IPS-NIHi7 (cell line): Measurements from ENCODE around the gene CCDC188.

Experiments
- DNase-seq: peaks from one replicate; pipeline ENCODE4 v3.0.0; 2012; ENCODE audit warnings: mixed read lengths; ENCODE audit errors: extremely low spot score

The CCDC188 gene

DNA sequence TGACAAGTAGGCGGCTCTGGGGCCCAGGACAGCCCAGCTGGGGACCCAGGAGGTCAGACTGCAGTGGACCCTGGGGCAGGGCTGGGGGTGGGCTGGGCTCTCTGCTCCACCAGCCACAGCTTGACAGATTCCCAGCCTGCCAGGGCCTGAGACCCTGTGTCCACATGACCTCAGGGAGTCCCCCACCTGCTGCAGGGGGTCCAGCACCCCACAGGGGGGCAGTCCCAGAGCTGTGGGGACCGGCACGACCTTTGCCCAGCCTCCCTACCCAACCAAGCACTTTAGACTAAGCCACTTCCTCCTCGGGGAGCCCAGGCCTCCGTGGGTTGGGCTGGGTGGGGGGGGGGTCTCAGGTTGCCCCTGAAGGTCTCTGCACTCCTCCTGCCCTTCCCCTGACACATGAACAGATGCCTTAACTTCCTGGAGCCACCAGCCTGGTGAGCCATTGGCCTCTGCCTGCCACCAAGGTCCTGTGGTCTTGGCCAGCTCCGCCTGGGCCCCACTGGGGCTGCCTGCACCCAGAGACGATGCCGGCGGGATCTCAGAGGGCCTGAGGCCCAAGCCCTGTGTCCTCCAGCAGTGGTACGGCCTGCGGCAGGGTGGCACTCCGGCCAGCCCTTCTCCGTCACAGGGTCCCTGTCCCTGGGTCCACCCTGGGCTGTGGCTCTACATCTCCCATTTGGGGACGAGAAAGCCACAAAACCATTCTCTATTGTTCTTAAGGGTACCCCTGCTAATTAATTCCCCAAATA, 3.4 kb downstream of the CCDC188 start:
- DNase-seq: no peak

DNA sequence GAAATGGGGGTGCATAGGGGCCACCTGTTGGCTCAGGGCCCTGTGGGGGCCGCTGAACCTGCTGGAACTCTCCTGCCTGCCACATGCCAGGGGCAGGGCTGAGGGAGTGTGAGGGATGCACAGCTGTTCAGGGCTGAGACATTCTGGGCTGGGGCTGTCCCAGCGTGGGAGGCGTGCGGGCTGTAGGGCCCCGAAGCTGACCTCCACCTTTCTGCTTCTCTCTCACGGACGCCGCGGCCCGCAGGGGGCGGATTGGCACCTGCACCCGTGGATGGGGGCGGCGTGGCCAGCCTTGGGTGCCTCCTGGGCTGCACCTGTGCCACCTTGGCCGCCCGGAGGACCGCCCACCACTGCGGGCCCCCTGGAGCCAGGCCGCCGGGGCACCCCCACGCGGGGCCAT, 4.1 kb downstream of the CCDC188 start:
- DNase-seq: no peak

DNA sequence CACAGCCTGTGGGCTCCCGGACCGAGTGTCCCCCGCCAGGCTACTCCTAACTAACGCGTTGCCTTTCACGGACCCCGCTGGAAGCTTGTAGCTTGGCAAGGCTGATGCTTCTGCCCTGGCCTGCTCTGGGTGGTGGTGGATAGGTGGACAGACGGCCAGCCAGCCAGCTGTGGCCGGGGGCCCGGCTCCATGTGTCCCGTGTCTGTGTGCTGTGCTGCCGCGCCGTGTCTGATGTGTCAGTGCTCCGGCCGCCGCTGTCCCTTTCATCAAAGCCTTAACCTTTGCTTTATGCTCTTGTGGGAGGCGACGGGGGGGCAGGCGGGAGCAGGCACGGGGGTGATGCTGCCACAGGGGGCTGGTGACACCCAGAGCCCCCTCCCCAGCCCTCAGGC, 5.0 kb downstream of the CCDC188 start:
- no peak for DNase-seq

DNA sequence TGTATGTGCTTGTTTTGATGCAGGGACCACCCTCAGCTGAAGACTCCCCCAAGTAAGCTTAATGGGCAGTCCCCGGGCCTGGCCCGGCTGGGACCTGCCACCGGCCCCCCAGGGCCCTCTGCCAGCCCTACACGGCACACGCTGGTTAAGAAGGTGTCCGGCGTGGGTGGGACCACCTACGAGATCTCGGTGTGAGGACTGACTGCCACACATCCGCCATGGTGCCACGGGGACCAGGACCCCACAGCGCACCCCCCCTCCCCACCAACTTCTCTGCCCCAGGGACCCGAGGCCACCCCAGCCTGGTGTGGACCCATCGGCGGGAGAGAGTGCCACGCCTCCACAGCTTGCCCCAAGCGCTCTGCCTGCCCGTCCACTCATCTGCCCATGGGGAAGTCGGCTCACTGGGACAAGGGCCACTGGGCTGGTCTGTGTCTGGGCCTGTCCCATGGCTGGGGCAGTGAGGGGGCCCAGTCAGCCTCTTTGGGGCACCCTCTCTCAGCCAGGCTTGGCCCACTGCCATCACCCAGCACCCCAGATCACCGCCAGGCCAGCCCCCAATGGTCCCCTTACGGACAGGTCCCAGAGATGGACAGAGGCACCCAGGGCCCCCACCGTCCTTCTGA, 5.5 kb downstream of the CCDC188 start:
- no peak for DNase-seq

DNA sequence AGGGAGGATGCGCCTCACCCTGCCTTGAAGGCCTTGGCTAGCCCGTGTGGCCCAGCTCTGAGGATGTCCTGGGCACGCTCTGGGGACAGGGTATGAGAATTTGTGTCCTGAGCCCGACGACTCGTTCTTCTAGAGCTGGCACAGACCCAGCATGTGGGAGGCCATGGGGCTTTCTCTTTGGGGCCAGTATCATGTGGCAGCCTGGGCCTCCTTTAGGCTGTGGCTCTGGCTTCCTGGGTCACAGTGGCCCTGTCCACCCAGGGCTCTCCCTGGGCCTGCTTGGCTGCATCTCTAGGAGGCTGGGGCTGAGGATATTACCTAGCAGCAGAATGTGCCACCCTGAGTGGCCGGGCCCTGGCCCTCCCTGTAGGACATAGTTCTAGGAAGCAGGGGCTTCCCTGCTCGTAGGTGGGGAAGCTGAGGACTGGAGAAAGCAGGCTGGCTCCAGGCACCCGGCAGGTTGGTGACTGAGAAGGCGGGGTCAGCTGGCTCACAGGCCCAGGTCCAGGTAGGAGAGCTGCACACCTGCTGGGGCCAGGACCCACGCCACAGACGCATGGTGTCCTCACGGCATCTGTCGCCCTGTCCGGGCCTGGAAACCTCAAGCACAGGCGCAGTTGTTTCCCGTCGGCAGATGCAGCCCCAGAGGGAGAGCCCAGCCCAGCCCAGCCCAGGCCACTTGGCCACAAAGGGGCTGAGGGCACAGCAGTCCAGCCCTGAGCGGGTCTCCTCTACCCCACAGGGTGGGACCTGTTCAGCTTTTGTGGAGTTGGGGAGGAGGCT, 6.8 kb downstream of the CCDC188 start:
- DNase-seq: no peak

DNA sequence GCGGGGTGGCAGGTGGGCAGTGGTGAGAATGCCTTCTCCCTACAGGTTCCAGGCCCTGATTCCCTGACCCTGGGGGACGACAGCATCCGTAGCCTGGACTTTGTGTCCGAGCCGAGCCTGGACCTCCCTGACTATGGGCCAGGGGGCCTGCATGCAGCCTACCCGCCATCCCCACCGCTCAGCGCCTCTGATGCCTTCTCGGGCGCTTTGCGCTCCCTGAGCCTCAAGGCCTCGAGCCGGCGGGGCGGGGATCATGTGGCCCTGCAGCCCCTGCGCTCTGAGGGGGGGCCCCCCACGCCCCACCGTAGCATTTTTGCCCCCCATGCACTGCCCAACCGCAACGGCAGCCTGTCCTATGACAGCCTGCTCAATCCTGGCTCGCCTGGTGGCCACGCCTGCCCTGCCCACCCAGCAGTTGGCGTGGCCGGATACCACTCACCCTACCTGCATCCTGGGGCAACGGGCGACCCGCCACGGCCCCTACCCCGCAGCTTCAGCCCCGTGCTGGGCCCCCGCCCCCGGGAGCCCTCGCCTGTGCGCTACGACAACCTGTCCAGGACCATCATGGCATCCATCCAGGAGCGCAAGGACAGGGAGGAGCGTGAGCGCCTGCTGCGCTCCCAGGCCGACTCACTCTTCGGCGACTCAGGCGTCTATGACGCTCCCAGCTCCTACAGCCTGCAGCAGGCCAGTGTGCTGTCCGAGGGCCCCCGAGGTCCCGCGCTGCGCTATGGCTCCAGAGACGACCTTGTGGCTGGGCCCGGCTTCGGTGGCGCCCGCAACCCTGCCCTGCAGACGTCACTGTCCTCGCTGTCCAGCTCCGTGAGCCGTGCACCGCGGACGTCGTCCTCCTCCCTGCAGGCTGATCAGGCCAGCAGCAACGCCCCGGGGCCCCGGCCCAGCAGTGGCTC, 7.9 kb downstream of the CCDC188 start:
- DNase-seq: no peak

DNA sequence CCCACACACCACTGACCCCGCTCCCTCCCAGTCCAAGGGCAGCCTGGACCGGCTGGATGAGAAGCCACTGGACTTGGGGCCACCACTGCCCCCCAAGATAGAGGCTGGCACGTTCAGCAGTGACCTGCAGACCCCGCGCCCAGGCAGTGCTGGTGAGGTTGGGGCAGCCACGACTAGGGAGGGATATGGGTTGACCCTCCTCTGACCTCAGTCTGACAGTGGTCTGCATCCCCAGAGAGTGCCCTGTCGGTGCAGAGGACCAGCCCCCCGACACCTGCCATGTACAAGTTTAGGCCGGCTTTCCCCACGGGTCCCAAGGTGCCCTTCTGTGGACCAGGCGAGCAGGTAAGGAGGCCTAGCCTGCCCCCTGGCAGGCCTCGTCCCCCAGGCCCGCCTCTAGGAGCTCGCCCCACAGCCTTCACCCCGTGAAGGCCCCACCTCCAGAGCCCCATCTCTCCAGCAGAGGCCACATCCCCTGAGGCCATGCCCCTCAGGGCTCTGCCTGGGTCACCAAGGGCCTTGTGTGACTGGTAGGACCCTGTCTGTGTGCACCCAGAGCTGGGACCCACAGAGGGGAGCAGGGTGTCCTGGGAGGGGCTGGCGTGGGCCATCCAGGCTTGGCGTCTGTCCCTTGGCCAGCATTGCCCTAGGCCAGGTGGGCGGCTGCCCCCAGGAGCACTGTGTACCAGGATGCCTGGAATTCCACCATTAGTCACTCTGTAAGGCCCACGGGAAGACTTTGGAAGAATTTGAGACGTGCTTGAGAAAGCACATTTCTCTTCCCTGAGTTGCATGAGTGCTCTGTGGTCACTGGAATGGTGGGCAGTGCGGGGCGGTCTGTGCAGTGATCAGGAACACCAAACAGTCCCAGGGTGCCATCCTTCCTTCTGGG, 9.4 kb downstream of the CCDC188 start:
- no peak for DNase-seq

DNA sequence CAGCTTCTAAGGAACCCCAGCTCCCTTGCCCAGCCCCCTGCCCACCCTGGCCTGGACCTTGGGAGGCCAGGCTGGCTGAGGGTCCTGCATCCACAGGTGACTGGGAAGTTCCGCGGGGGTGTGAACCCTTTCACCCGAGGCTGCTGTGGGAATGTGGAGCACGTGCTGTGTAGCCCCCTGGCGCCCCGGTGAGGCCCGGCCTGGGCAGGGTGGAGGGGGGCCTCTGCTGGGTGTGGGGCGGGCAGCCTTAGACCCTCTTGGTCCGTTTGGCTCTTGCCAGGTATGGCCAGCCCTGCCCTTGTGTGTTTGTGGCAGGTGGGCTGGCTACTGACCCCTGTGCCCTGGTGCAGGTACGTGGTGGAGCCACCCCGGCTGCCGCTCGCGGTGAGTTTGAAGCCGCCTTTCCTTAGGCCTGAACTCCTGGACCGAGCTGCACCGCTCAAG, 10.3 kb downstream of the CCDC188 start:
- DNase-seq: no peak

DNA sequence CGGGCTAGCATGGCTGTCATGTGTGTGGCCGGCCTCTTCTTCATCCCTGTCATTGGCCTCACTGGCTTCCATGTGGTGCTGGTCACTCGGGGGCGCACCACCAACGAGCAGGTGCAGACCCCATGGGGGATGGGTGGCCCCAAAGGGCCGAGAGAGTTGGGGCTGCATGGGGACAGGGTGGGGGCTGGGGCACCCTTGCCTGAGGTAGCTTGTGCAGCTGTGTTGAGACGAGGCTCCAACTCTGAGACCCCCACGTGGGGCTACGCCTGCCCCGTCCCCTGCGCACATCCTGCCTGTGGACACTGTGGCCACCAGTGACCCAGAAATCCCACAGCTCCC, 10.8 kb downstream of the CCDC188 start:
- no peak for DNase-seq

DNA sequence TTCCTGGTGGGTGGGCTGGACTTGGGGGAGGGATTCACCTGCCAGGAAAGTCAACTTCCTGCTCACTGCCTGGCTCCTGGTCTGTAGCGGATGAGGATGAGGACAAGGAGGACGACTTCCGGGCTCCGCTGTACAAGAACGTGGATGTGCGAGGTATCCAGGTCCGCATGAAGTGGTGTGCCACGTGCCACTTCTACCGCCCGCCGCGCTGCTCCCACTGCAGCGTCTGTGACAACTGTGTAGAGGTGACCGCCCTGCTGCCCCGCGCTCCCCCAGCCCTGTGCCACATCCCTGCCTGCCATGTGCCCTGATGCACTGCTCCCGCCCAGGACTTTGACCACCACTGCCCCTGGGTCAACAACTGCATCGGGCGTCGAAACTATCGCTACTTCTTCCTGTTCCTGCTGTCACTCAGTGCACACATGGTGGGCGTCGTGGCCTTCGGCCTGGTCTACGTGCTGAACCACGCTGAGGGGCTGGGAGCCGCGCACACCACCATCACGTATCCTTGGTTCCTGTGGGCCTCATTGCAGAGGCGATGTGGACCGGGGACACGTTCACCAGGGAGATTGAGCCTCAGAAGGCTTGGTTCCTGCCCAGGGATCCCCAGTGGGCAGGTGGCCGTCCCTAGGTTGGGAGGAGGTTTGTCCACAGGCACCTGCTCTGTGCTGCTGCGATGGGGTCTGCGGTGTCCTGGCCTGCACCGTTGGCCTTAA, 11.3 kb downstream of the CCDC188 start:
- no peak for DNase-seq

DNA sequence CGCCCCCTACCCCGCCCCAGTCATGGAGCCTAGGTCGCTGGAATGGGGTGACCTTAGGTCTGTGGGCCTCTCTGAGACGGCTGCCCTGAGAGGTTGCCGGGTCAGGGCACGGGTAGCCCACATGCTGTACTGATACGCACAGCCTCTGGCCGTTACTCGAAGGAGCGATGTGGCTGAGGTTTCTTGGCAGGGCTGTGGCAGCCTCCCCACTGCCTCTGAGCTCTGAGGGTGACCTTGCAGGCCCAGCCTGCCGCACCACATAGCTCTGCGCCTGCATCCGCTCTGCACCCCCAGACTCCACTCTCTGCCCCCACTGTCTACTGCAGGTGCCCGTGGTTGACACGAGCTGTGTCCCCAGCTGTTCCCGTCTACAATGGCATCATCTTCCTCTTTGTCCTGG, 12.0 kb downstream of the CCDC188 start:
- DNase-seq: no peak

DNA sequence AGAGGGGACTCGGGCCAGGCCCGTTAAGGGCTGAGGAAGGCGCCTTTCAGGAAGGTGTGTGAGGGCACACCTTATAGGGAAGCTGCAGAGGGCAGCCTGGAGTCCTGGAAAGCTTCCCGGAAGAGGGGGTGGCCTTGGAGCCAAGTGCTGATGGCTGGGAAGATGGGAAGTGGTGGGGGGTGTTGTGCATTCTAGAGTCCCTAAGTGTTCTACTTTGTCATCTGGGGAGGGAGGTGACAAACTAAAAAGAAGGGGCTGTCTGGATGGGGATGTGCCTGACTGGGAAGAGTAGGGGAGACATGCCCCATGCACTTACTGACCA, 12.5 kb downstream of the CCDC188 start:
- DNase-seq: no peak

DNA sequence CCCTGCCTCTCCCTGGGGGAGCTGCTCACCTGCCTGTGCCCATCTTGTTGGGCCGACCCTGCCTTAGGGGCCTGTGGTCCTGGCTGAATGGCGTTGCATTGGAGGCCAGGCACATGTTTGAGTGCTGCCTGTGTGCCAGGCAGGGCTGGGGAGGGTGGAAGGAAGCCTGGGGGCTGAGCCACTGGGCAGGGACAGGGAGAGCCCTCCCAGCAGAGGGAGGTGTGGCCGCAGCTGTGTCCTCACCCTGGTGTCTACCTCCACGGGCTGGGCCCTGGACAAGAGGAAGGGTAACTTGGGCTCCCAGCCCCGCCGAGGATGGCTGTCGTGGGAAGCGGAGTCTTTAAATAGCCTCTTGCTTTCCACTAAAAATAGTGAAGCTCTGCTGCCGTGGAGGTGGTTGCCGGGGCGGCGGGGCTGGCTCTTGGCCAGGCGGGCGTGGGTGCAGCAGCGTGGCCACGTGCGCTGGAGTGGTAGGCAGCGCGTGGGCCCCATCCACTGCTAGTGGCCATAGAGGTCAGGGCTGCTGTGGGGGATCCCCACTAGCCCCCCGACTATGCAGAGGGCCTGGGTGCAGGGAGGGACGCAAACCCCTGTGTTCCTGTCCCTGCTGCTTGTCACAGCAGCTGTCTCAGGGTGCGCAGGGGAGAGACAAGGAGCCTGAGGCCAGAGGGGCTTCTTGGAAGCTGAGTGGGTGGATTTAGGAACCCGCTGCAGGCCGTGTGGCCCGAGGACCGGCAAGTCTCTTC, 13.0 kb downstream of the CCDC188 start:
- no peak for DNase-seq

DNA sequence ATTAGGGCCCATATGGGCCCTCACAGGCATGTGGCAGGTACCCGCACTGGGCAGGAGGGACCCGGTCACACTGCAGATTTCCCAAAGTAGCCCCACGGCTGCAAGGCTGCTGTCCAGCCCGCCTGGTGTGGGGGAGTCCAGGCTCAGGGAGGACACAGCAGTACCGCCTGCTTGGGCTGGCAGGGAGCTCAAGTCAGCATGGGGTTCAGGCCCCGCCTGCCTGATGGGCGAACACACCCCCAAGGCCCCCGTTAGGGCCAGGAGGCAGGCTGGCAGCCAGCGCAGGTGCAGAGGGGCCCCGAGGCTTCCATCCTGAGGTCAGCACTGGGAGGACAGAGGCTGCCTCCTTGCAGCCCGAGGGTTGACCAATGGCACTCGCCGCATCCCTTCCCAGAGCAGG, 13.7 kb downstream of the CCDC188 start:
- DNase-seq: no peak

DNA sequence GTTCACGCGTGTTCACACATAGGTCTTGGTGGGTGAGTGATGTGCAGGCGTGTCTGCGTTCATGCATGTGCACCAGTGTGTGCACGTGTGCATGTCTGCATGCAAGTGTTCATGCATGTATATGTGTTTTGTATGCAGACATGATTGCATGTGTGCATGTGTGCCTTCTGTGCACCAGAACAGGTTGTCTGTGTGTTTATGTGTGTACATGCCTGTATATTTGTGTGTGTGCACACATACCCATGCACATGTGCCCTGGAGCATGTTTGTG, 14.3 kb downstream of the CCDC188 start:
- DNase-seq: no peak

DNA sequence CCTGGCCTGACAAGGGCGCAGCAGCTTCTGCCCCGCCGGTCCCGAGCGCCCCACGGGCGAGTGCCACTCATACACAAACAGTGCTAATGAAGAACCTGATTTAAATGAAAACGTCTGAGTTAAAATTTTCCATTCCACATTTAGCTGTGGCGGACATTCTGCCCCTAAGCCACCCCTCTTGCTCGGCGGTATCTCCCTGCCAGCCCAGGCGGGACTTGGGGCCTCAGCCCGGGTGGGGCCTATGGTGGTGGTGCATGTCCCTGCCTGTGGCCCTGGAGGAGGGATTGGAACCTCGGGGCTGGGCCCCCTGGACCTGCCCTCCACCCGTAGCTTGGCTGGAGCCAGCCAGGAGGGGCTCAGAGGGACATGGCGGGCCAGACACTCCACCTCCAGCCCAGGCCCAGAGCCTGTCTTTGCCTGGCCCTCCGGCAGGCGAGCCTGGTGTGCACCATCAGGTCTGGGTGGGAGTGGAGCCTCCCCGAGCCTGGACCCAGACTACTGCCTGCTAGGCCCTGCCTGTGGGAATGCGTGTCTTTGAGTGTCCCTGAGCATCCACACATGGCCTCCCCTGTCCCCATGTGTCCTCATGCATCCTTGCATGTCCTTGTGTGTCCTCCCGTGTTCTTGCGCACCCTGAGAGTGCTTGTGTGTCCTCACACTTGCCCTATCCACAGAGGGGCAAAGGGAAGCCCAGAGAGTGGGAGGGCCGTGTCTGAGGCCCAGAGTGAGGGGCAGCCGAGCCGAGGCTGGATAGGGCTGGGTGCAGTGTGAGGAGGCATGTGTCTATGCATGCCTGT, 14.9 kb downstream of the CCDC188 start:
- no peak for DNase-seq

DNA sequence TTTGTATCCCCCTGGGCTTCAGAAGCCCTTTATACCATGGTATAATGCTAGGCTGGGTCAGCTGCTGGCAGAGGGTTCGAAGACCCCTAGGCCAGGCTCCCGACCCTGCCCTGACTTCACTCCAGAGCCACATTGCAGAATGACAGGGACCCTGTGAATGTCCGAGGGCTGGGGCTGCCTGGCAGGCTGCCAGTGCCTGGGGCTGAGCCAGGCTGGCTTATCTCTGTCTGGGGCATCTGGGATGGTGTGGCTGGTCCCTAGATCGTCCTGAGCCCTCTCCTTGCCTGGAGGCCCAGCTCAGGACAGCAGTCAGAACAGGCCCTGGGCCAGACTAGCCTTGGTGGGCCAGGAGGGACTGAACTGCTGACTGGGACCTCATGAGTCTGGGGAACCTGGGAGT, 15.6 kb downstream of the CCDC188 start:
- no peak for DNase-seq

DNA sequence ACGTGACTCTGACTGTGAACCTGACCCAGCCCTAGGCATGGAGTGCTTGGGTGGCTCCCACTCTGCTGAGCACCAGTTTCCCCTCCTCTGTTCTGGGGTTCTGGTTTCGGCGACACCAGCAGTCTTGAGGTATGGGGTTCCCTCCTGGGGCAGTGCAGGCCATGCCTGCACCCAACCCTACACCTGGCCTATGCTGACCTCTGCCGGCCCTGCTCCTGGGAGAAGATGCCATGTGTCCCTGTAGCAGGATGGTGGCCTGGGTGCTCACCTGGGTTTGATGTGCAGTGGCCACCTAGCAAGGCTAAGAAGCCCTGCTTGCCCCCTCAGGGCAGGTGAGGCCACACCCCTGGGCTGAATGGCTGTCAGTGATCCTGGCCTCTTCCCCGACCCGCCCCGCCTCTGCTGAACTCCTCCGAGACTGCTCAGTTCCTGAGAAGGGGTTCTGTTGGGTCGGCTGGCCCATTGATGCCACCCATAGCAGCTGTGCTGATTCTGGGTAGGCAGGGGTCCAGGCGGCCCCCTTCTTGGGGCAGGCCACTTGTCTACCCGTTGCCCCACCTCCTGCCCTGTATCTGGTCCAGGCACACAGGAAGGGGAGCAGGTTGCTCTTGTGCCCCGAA, 16.8 kb downstream of the CCDC188 start:
- DNase-seq: no peak
